Upper lobe of left lung (tissue), 4 donors: ENCODE results near the gene FAM120C.

ENCODE experiments used
- POLR2AphosphoS5 ChIP-seq, 2 donors: sonication (generic); formaldehyde crosslinking; IDR thresholded peaks; one replicate each; pipeline ENCODE4 v1.5.1; 2017; ENCODE audit warnings: antibody characterized with exemption in 2 of 2
- TF ChIP-seq, protein P1 (sequence below), 6 experiments: fragments of 450-650 bp in 4 of 6; fragments of 200-600 bp in 2 of 6; sonication (generic) in 2 of 6; IDR thresholded peaks; one replicate each; pipeline ENCODE4 v1.5.1; 2016 to 2019; ENCODE audit warnings: antibody characterized with exemption in 6 of 6

DNA sequence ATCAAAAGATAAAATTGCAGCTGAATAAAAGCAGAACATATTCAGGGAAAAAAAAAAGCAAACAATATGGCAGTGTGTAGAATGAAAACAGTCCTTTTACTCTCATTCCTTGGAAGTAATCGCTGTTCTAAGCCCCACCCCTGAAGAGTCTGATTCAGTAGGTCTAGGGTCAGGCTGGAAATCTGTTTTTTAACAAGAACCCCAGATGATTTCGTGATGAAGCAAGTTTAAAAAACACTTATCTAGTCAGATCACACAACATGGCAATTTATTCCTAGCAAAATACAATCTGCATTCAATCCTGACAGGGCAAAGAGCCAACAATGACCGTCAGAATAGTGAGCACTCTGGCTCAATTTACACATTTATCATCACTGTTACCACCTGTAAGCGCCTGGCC lies 16.1 kb downstream of the FAM120C start:
- TF ChIP-seq, protein P1, sequence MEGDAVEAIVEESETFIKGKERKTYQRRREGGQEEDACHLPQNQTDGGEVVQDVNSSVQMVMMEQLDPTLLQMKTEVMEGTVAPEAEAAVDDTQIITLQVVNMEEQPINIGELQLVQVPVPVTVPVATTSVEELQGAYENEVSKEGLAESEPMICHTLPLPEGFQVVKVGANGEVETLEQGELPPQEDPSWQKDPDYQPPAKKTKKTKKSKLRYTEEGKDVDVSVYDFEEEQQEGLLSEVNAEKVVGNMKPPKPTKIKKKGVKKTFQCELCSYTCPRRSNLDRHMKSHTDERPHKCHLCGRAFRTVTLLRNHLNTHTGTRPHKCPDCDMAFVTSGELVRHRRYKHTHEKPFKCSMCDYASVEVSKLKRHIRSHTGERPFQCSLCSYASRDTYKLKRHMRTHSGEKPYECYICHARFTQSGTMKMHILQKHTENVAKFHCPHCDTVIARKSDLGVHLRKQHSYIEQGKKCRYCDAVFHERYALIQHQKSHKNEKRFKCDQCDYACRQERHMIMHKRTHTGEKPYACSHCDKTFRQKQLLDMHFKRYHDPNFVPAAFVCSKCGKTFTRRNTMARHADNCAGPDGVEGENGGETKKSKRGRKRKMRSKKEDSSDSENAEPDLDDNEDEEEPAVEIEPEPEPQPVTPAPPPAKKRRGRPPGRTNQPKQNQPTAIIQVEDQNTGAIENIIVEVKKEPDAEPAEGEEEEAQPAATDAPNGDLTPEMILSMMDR (IDR thresholded peaks at IDR 0.05): no peak
- no peak for TF ChIP-seq POLR2AphosphoS5 (IDR thresholded peaks at IDR 0.05)
